ENCODE results near the gene CINP.
"Not testable (repeated sequence)": the region's sequence is repeated elsewhere in the genome, so short reads cannot be mapped to it uniquely, and the experiment has no call there.

Gene CINP

GRCh38 chr14:102352213-102352612 lies 10.5 kb downstream of the CINP start:
- DNase-seq, result no peak

- not testable (repeated sequence) for DNase-seq
Measured at GRCh38 chr14:102351593-102351992, 11.1 kb downstream of the CINP start.

GRCh38 chr14:102351023-102351422 lies 11.7 kb downstream of the CINP start:
- DNase-seq, result no peak

- no peak for DNase-seq
Measured at GRCh38 chr14:102348376-102348775, 14.3 kb downstream of the CINP start.

GRCh38 chr14:102346645-102347044 lies 16.0 kb downstream of the CINP start:
- DNase-seq, result no peak

- DNase-seq, result no peak
Measured at GRCh38 chr14:102345232-102345631, 17.5 kb downstream of the CINP start.

GRCh38 chr14:102344485-102344884 lies 18.2 kb downstream of the CINP start:
- DNase-seq, result no peak

GRCh38 chr14:102344084-102344483 lies 18.6 kb downstream of the CINP start:
- no peak for DNase-seq

GRCh38 chr14:102342238-102342637 lies 20.5 kb downstream of the CINP start:
- DNase-seq, result no peak

- no peak for DNase-seq
Measured at GRCh38 chr14:102341566-102341965, 21.1 kb downstream of the CINP start.

- no peak for DNase-seq
Measured at GRCh38 chr14:102338724-102339123, 24.0 kb downstream of the CINP start.

- no peak for DNase-seq
Measured at GRCh38 chr14:102335163-102335562, 27.5 kb downstream of the CINP start.

- DNase-seq, result no peak
Measured at GRCh38 chr14:102333795-102334705, 28.6 kb downstream of the CINP start.

GRCh38 chr14:102333390-102333789 lies 29.3 kb downstream of the CINP start:
- DNase-seq, result no peak

- no peak for DNase-seq
Measured at GRCh38 chr14:102330806-102331205, 31.9 kb downstream of the CINP start.

GRCh38 chr14:102329381-102329780 lies 33.3 kb downstream of the CINP start:
- DNase-seq, result not testable (repeated sequence)

GRCh38 chr14:102326583-102326982 lies 36.1 kb downstream of the CINP start:
- no peak for DNase-seq

- DNase-seq, result no peak
Measured at GRCh38 chr14:102325791-102326345, 36.8 kb downstream of the CINP start.

- no peak for DNase-seq
Measured at GRCh38 chr14:102323102-102323501, 39.6 kb downstream of the CINP start.

GRCh38 chr14:102321456-102322422 lies 41.0 kb downstream of the CINP start:
- DNase-seq, result no peak

- no peak for DNase-seq
Measured at GRCh38 chr14:102320671-102321455, 41.8 kb downstream of the CINP start.

- no peak for DNase-seq
Measured at GRCh38 chr14:102320033-102320660, 42.5 kb downstream of the CINP start.

All from SIG-M5 (cell line).